Measurements from ENCODE around the gene RPL31.

- TF ChIP-seq TBP (optimal IDR thresholded peaks at IDR 0.05; ENCODE audit: low read depth, low read length) (no peak), CBFB (CRISPR knock-in tag; IDR thresholded peaks at IDR 0.05) (no peak), ZHX1 (conservative IDR thresholded peaks at IDR 0.05; ENCODE audit: low read length) (no peak), BRCA1 (IDR thresholded peaks at IDR 0.05) (no peak), BRCA1 (CRISPR knock-in tag; IDR thresholded peaks at IDR 0.05) (no peak), CTCF (IDR thresholded peaks at IDR 0.05 in 2 of 3, conservative IDR thresholded peaks at IDR 0.05 in 1 of 3; ENCODE audit: insufficient read depth in 2 of 3, low read depth in 1 of 3, low read length in 3 of 3) (no peak), TCF7 (IDR thresholded peaks at IDR 0.05; ENCODE audit: borderline replicate concordance) (no peak), SP1 (CRISPR knock-in tag; IDR thresholded peaks at IDR 0.05) (no peak), CREB3 (tag; conservative IDR thresholded peaks at IDR 0.05; ENCODE audit: low read depth) (no peak)
Measured at GRCh38 chr2:100967716-100968115, 34.4 kb upstream of the RPL31 start.
